ENCODE data around the gene CCDC177.

- TF ChIP-seq CTCF (IDR thresholded peaks at IDR 0.05) = peak in 1 of 7 experiments; percentile 14
- TF ChIP-seq POLR2A (IDR thresholded peaks at IDR 0.05) = no peak
Measured at GRCh38 chr14:69612783-69613130, 38.1 kb upstream of the CCDC177 start.

All from body of pancreas (tissue), 4 donors.